ENCODE results near the gene SLC12A2. TPM values are rescaled to one million over a fixed set of nuclear protein-coding genes. Genes with fewer than 3 reads are reported as not detected.

SLC12A2 gene
- total RNA-seq, 3 donors from 2014 or later (not counting 1 experiment from before 2014, with no cell fraction given) = 14.3 to 18.1 (median 17.4) TPM

GRCh38 chr5:128060644-128061385, 22.8 kb upstream of the SLC12A2 start:
- intact Hi-C loops (cut with micrococcal nuclease) = no loop called here
- no peaks in the 10 kb centered on the region for H3K9me3 ChIP-seq (ENCODE audit: control insufficient read depth, insufficient read depth, low read length)
- WGBS (ENCODE audit: insufficient coverage) = 90% methylated on average over 1 of the region's 1 CpG
- H3K9me3 Mint-ChIP-seq = no peaks in the 10 kb centered on the region
- H3K4me1 ChIP-seq (ENCODE audit: control insufficient read depth, insufficient read depth, low read length) = no peaks in the 10 kb centered on the region
- ATAC-seq (no peak), DNase-seq (no peak)
- no peaks in the 10 kb centered on the region for H3K27me3 Mint-ChIP-seq (ENCODE audit: low read depth in 2 of 2)
- H3K4me3 ChIP-seq (ENCODE audit: low read length) = no peak overlapping the region
- H3K27ac Mint-ChIP-seq = no peak overlapping the region
- no peaks in the 10 kb centered on the region for H3K36me3 Mint-ChIP-seq
- no peaks in the 10 kb centered on the region for H3K4me1 Mint-ChIP-seq
- H3K36me3 ChIP-seq (ENCODE audit: control insufficient read depth, insufficient read depth, low read length) = peaks cover 2% of the 10 kb centered on the region
- H3K4me3 Mint-ChIP-seq = no peak overlapping the region
- TF ChIP-seq CTCF (IDR thresholded peaks at IDR 0.05) = no peak
- no peak overlapping the region for H3K27ac ChIP-seq (ENCODE audit: low read length)
- no peaks in the 10 kb centered on the region for H3K27me3 ChIP-seq (ENCODE audit: control insufficient read depth, insufficient read depth, low read length)

- Mint-ChIP-seq H3K36me3 (no peaks in the 10 kb centered on the region), H3K27me3 (ENCODE audit: low read depth in 2 of 2) (no peaks in the 10 kb centered on the region), H3K4me3 (no peak overlapping the region), H3K4me1 (peaks cover 0 to 4% of the 10 kb centered on the region in 2 donors), H3K27ac (no peak overlapping the region), H3K9me3 (no peaks in the 10 kb centered on the region)
- no peak for ATAC-seq
- no peak overlapping the region for H3K27ac ChIP-seq (ENCODE audit: low read length)
- intact Hi-C loops (cut with micrococcal nuclease) = no loop called here
- WGBS (ENCODE audit: insufficient coverage) = 89% methylated on average over 4 of the region's 4 CpGs
- H3K36me3 ChIP-seq (ENCODE audit: control insufficient read depth, insufficient read depth, low read length) = peaks cover 2% of the 10 kb centered on the region
- no peak for DNase-seq
- no peak for TF ChIP-seq CTCF (IDR thresholded peaks at IDR 0.05)
- no peaks in the 10 kb centered on the region for H3K4me1 ChIP-seq (ENCODE audit: control insufficient read depth, insufficient read depth, low read length)
- H3K9me3 ChIP-seq (ENCODE audit: control insufficient read depth, insufficient read depth, low read length) = no peaks in the 10 kb centered on the region
- no peak overlapping the region for H3K4me3 ChIP-seq (ENCODE audit: low read length)
- no peaks in the 10 kb centered on the region for H3K27me3 ChIP-seq (ENCODE audit: control insufficient read depth, insufficient read depth, low read length)
These were observed 21.3 kb upstream of the SLC12A2 start for GRCh38 chr5:128062172-128062746.

GRCh38 chr5:128074171-128074570, 9.4 kb upstream of the SLC12A2 start:
- H3K27ac ChIP-seq (ENCODE audit: low read length) = no peak overlapping the region
- no peaks in the 10 kb centered on the region for H3K4me1 ChIP-seq (ENCODE audit: control insufficient read depth, insufficient read depth, low read length)
- no peaks in the 10 kb centered on the region for H3K36me3 ChIP-seq (ENCODE audit: control insufficient read depth, insufficient read depth, low read length)
- H3K27me3 ChIP-seq (ENCODE audit: control insufficient read depth, insufficient read depth, low read length) = no peaks in the 10 kb centered on the region
- H3K9me3 Mint-ChIP-seq = no peaks in the 10 kb centered on the region
- no peaks in the 10 kb centered on the region for H3K36me3 Mint-ChIP-seq
- ATAC-seq (no peak), DNase-seq (no peak)
- H3K4me3 Mint-ChIP-seq = no peak overlapping the region
- H3K27me3 Mint-ChIP-seq (ENCODE audit: low read depth in 2 of 2) = no peaks in the 10 kb centered on the region
- intact Hi-C loops (cut with micrococcal nuclease) = no loop called here
- no peak for TF ChIP-seq CTCF (IDR thresholded peaks at IDR 0.05)
- H3K4me3 ChIP-seq (ENCODE audit: low read length) = no peak overlapping the region
- H3K4me1 Mint-ChIP-seq = peaks cover 0 to 12% of the 10 kb centered on the region in 2 donors
- H3K27ac Mint-ChIP-seq = no peak overlapping the region
- no peaks in the 10 kb centered on the region for H3K9me3 ChIP-seq (ENCODE audit: control insufficient read depth, insufficient read depth, low read length)

- H3K4me1 ChIP-seq (ENCODE audit: control insufficient read depth, insufficient read depth, low read length) = no peaks in the 10 kb centered on the region
- Mint-ChIP-seq H3K9me3 (no peaks in the 10 kb centered on the region), H3K27ac (no peak overlapping the region), H3K27me3 (ENCODE audit: low read depth in 2 of 2) (no peaks in the 10 kb centered on the region), H3K36me3 (no peaks in the 10 kb centered on the region), H3K4me1 (peaks cover under 1 to 16% of the 10 kb centered on the region in 2 donors), H3K4me3 (no peak overlapping the region)
- no peak overlapping the region for H3K27ac ChIP-seq (ENCODE audit: low read length)
- H3K27me3 ChIP-seq (ENCODE audit: control insufficient read depth, insufficient read depth, low read length) = no peaks in the 10 kb centered on the region
- intact Hi-C loops (cut with micrococcal nuclease) = no loop called here
- no peak overlapping the region for H3K4me3 ChIP-seq (ENCODE audit: low read length)
- H3K36me3 ChIP-seq (ENCODE audit: control insufficient read depth, insufficient read depth, low read length) = no peaks in the 10 kb centered on the region
- H3K9me3 ChIP-seq (ENCODE audit: control insufficient read depth, insufficient read depth, low read length) = no peaks in the 10 kb centered on the region
- ATAC-seq = no peak
- DNase-seq = no peak
- no peak for TF ChIP-seq CTCF (IDR thresholded peaks at IDR 0.05)
These were observed 8.6 kb upstream of the SLC12A2 start for GRCh38 chr5:128074953-128075352.
